Esophagus (tissue), 2 donors: ENCODE data around the gene BMPR1B. TPM values are rescaled to one million over a fixed set of nuclear protein-coding genes. Genes with fewer than 3 reads are reported as not detected.

Experiments
- H3K27ac ChIP-seq, 2 donors: one replicate each; pipeline ENCODE4 v1.5.1; 2013; ENCODE audit warnings: low read depth in 2 of 2, mild to moderate bottlenecking in 2 of 2, inconsistent platforms in 1 of 2, low read length in 1 of 2, moderate library complexity in 1 of 2
- H3K27me3 ChIP-seq, 2 donors: one replicate each; pipeline ENCODE4 v1.6.1; 2013; ENCODE audit warnings: low read length in 2 of 2, control low read depth in 1 of 2, mild to moderate bottlenecking in 1 of 2; ENCODE audit not compliant: insufficient read depth in 2 of 2, control insufficient read depth in 1 of 2
- H3K36me3 ChIP-seq, 2 donors: one replicate each; pipeline ENCODE4 v1.6.1; 2013; ENCODE audit warnings: low read length in 1 of 2; ENCODE audit not compliant: control insufficient read depth in 2 of 2, insufficient read depth in 2 of 2
- H3K4me1 ChIP-seq, 2 donors: one replicate each; pipeline ENCODE4 v1.6.1; 2013; ENCODE audit warnings: low read length in 1 of 2; ENCODE audit not compliant: control insufficient read depth in 2 of 2, insufficient read depth in 2 of 2
- H3K4me3 ChIP-seq, 2 donors: one replicate each; pipeline ENCODE4 v1.5.1; 2013; ENCODE audit warnings: low read length in 2 of 2, mild to moderate bottlenecking in 2 of 2, low read depth in 1 of 2, moderate library complexity in 1 of 2
- H3K9me3 ChIP-seq, 2 donors: one replicate each; pipeline ENCODE4 v1.6.1; 2013; ENCODE audit warnings: mild to moderate bottlenecking in 2 of 2, low read depth in 1 of 2, low read length in 1 of 2, moderate library complexity in 1 of 2; ENCODE audit not compliant: control insufficient read depth in 2 of 2, insufficient read depth in 1 of 2
- WGBS, 2 donors: extraction: QIAGEN DNeasy Blood & Tissue Kit; methylation state at CpG; one replicate each; pipeline ENCODE4 v1.1.7; 2013; 5-methylcytosine and 5-hydroxymethylcytosine counted together
- polyA plus RNA-seq, 2 donors: library from polyadenylated mRNA; stranded (reverse); fragments of 200-250 nt; gene quantifications; one replicate each; pipeline ENCODE4 v1.2.3, GENCODE V29; 2013
- donor health status: healthy with polysubstance abuse.
- donor health status: Bipolar disorder and iron deficiency.

BMPR1B gene
- polyA plus RNA-seq, 2 donors: 0.18 to 0.22 TPM

DNA sequence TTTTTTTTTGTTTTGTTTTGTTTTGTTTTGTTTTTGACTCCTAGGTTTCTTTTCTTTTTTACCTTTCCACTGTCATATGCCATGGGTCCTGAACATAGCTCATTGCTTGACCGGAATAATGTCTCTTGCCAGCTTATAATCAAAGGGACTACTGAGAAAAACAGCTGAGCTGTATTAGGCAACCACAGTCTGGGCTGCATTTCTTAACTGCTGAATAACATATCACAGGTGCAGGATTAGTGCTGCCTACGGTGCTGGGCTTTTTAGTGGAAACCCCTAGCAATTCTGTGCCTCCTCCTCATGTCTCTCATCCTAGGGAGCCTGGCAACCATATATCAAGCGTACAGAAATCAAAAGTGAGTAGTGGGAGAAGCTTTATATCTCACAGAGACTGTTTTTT is 333.5 kb downstream of the BMPR1B start:
- 75 to 81% methylated on average over 3 of the region's 3 CpGs for WGBS, 2 donors
- no peak overlapping the region for H3K4me3 ChIP-seq
- no peaks in the 10 kb centered on the region for H3K4me1 ChIP-seq
- H3K36me3 ChIP-seq: no peaks in the 10 kb centered on the region
- no peaks in the 10 kb centered on the region for H3K9me3 ChIP-seq
- H3K27ac ChIP-seq: no peak overlapping the region
- H3K27me3 ChIP-seq: no peaks in the 10 kb centered on the region

DNA sequence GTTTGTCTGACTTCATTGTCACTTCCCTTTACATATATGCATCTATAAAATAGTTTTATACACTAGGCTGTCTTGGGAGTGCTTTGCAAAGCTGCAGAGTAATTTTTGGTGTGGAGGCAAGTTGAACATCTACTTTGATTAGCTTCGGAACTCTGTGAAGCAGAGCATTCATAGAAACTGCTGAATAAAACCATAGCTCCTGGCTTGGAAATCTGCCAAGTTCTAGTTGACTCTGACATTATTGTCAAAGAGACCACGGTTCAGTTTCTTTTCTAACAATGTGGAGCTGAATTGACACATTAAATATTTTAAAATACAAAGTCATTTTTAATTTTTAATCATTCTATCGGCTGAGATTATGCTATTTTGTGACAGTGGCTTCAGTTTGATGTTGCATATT is 335.0 kb downstream of the BMPR1B start:
- no peaks in the 10 kb centered on the region for H3K36me3 ChIP-seq
- no peaks in the 10 kb centered on the region for H3K9me3 ChIP-seq
- no peaks in the 10 kb centered on the region for H3K4me1 ChIP-seq
- WGBS, 2 donors: 35 to 41% methylated on average over 3 of the region's 3 CpGs
- no peak overlapping the region for H3K4me3 ChIP-seq
- H3K27me3 ChIP-seq: no peaks in the 10 kb centered on the region
- H3K27ac ChIP-seq: no peak overlapping the region

DNA sequence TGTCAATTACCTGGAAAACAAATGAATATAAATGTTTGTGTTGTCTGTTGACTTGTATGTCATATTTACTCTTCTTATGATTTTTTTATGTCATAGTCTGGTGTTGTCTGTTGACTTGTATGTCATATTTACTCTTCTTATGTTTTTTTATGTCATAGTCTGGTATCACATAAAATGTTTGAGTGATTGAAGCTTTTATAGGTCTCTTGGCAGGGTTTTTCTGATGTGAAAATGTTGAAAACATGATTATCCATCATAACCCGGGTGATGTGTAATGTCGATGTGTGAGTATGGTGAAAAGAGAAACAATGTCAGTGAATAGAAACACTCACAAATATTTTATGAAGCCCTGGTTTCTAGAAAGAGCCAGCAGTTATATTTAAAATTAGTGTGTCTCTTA is 335.7 kb downstream of the BMPR1B start:
- Histone ChIP-seq H3K4me1 (no peaks in the 10 kb centered on the region), H3K9me3 (no peaks in the 10 kb centered on the region), H3K4me3 (no peak overlapping the region), H3K27me3 (no peaks in the 10 kb centered on the region), H3K27ac (no peak overlapping the region), H3K36me3 (no peaks in the 10 kb centered on the region)
- WGBS, 2 donors: 92% methylated on average over 2 of the region's 2 CpGs

DNA sequence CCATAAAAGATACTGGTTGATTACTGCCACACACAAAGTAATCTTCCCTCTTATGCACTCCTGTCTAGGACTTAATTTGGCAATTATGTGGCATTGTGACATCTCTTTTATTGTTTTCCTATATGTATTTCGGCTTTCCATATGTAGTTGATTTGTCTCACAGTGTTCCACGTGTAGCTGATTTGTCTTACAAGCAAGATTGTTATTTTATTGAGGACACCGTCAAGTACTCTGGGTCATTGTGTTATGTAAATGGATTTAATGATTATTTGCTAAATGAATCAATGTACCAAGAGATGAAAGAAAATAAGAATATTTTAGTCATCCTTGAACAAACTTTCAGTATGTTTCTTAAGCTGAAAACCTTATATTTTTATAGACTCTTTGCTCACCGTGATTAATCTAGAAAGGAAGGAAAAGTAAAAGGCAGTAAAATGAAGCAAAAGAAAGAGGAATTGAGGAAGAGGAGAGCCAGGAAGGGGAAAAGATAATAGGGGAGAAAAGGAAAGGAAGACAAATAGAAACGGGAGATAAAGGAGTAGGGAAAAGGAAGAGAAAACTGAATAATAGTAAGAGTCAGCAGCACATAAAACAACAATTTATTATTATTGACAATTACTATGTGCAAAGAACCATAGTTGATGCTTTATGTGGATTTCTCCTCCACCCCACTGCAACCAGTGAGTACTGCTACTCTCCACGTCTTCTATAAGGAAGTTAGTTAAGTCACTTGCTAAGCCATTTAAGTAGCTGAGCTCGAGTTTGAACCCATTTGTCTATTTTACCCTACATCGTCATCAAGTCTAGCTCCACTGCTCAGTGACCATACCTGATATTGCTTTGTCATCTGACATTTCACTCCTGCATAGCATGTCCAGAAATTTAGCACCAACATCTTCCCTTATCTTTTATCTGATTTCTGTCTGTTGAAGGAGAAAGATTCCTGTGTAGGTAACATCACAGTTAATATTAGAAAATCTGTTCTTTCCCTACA is 336.5 kb downstream of the BMPR1B start:
- no peaks in the 10 kb centered on the region for H3K27me3 ChIP-seq
- H3K36me3 ChIP-seq: no peaks in the 10 kb centered on the region
- H3K4me3 ChIP-seq: no peak overlapping the region
- H3K27ac ChIP-seq: no peak overlapping the region
- WGBS, 2 donors: 70 to 76% methylated on average over 8 of the region's 8 CpGs
- no peaks in the 10 kb centered on the region for H3K4me1 ChIP-seq
- no peaks in the 10 kb centered on the region for H3K9me3 ChIP-seq

DNA sequence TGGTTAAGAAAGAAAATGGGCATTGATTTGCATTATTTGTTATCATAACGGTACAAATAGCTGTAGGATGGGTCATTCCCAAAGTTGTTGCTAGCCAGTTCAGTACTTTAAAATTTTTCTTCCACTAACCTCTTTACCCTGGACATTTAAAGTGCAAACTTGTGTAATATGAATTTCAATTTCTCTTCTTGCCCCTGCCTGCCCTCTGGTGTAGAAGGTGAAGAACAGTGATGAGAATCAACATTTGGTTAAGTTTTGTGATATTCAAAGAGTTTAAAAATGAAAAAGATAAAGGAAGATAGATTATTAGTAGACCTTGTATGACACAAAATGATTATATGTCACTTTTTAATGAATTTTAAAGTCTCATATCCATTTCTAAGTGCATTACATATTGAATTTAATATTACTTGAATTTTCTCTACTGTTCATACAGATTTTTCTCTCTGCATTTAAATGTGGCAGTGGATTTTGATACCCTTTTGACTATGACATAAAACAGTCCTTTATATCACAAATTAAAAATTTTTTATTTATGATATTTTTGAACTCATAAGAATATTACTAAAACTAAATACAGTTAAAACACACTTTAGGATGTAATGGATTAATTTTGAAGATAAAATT is 337.7 kb downstream of the BMPR1B start:
- H3K27me3 ChIP-seq: no peaks in the 10 kb centered on the region
- no peaks in the 10 kb centered on the region for H3K36me3 ChIP-seq
- H3K4me1 ChIP-seq: no peaks in the 10 kb centered on the region
- no peaks in the 10 kb centered on the region for H3K9me3 ChIP-seq
- no peak overlapping the region for H3K4me3 ChIP-seq
- 34 to 44% methylated on average over 1 of the region's 1 CpG for WGBS, 2 donors
- no peak overlapping the region for H3K27ac ChIP-seq

DNA sequence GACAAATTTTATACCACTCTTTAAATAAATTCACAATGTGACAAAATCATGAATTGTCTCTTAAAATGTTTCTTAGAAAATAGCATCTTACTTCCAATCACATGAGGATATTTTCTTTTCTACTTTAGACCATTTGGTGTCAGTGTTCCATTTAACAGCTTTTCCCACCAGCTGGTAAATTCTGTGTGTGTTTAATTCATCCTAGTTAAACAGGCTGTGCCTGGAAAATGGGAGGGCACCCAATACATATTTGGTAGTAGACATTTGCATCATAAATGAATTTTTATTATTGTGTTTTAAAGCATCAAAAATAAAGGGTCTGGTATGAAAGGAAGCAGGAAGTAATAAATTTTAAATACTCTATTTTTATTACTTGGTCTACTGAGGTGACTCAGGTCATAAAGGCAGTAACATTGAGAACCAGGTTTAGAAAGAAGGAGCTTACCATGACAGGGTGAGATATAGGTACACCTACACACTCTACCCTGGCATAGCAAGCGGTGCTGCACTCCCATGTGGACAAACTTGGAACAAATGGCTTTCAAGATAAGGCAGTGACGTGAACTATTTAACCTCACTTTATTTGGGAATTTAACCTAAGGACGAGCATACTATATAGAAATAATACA is 344.5 kb downstream of the BMPR1B start:
- WGBS, 2 donors: 68 to 83% methylated on average over 3 of the region's 3 CpGs
- no peaks in the 10 kb centered on the region for H3K4me1 ChIP-seq

DNA sequence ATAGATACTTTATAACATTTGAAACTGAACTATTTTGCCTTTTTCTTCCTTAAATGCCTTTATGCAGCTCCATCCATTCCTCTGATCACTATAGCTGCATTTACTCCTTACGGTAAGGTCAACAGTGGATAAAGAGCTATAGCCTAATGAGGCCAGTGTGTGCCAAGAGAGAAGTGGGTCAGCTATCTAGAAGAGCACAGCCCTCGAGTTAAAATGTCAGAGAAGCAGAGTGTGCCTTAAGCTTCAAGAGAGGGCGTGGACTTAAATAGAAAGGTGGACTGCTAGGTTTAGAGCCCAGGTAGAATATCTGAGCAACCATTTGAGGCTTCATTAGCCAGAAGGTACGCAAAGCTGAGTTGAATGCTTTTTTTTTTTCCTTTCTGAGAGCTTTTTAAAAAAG is 347.4 kb downstream of the BMPR1B start:
- Histone ChIP-seq H3K27me3 (no peaks in the 10 kb centered on the region), H3K27ac (no peak overlapping the region), H3K36me3 (no peaks in the 10 kb centered on the region), H3K9me3 (no peaks in the 10 kb centered on the region), H3K4me3 (no peak overlapping the region), H3K4me1 (no peaks in the 10 kb centered on the region)
- WGBS, 2 donors: 78 to 80% methylated on average over 4 of the region's 4 CpGs

More for the DNA sequence above, 344.5 kb downstream of the BMPR1B start:
- H3K36me3 ChIP-seq: no peaks in the 10 kb centered on the region
- no peak overlapping the region for H3K27ac ChIP-seq
- no peak overlapping the region for H3K4me3 ChIP-seq
- no peaks in the 10 kb centered on the region for H3K27me3 ChIP-seq
- no peaks in the 10 kb centered on the region for H3K9me3 ChIP-seq

DNA sequence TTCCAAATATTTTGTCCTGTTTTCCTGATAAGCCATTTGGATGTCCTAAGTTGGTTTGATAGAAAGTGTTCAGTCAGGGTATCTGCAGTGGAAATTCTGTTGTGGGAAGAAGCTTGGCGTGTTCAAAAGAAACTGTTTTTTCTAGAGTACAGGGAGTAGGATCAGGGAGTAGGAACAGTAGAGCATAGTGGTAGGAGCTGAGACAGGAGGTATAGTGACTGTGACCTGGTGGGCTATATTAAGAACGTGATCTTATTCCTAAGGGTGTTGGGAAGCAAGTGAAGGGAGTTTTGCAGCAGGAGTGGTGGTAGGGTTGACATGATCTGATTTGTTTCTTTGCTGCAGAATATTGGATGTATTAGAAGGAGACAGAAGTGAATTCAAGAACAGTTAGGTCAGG is 348.2 kb downstream of the BMPR1B start:
- Histone ChIP-seq H3K27me3 (no peaks in the 10 kb centered on the region), H3K27ac (no peak overlapping the region), H3K4me3 (no peak overlapping the region), H3K36me3 (no peaks in the 10 kb centered on the region), H3K4me1 (no peaks in the 10 kb centered on the region), H3K9me3 (no peaks in the 10 kb centered on the region)
- WGBS, 2 donors: 75 to 81% methylated on average over 2 of the region's 2 CpGs

DNA sequence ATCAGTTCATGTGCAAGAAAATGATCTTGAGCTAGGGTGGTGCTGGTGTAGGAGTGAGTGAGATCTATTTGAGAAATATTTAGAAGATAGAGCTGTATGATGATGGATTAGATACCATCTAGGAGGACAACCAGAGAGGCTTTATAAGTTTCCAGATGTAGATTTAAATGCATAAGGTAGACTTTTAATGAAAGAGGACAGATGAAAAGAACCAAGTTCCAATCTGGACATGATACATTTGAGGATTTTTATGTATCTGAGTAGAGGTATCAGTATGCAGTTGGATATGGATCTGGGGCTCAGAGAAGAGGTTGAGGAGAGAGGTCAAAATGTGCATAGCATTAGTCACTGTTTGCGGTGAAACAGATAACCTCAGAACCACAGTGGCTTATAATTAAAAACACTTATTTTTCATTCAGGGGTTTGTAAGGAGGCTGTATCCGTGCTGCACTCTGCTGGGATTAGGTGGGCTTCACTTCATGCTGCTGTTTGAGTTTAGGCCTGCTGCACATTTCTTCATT is 348.7 kb downstream of the BMPR1B start:
- Histone ChIP-seq H3K4me1 (no peaks in the 10 kb centered on the region), H3K4me3 (no peak overlapping the region), H3K27me3 (no peaks in the 10 kb centered on the region), H3K36me3 (no peaks in the 10 kb centered on the region), H3K27ac (no peak overlapping the region), H3K9me3 (no peaks in the 10 kb centered on the region)
- 71 to 87% methylated on average over 2 of the region's 2 CpGs for WGBS, 2 donors
